ENCODE measurements around the gene ADAM19.
A peak's percentile ranks its signal among the peaks of the same experiment; 100 is the strongest.

The ADAM19 gene

GRCh38 chr5:157481666-157482065 is 93.9 kb downstream of the ADAM19 start:
- DNase-seq, result no peak

DNA sequence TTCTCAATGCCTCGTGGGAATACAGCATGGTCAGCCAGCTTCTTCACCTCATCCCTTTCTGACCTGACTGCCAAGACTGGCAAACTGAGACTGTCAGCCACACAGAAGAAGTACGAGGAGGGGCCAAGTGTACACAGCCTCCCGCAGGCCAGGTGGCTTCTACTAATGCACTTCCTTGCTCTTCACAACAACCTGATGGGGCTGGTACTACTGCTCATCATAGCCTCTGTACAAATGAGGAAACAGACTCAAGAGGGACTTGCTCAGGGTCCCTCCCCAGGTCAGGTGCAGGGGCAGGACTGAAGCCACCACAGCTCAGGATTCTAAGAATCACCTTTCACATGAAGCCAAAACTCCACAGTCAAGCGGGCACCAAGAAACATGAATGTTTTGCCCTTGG is 94.3 kb downstream of the ADAM19 start:
- DNase-seq, result no peak

DNA sequence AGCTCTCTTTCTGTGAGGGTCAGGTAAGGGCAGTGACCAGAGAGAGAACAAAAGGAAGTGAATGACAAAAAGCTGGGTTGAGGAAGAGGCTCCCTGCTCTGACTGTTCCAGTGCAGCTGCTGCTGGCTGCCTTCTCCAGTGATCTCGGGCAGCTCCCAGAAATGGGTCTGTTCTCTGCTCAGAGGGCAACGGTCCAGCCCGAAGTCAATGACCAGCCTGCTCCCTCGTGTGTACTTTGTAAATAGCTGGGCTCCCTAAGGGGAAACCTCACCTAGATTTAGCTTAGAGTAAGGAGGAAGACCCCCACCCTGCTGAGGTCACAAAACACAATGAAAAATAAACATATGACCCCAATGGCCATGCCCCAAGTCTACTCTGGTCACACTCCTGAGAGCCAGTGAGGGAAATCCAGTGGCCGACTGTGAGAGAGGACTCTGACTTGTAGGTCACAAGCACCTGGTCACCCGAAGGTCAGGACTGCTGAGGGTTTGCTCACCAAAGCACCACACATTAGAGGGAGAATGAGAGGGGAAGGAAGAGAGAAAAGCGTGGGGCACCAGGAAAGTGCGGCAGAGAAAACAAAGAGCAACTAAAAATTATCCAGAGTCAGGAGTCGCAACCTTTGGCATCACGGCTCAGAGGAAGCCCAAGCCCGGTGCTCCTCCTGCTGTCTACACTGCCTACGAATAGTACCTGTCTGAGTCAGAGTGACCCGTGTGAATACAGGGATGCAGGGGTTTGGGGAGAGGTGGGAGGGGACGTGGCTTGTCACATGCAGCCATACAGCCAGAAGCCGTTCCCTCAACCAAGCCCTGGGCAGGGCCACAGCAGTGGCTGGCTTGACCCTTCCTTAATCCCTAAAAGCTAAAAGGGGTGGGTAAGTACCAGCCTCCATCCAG is 95.7 kb downstream of the ADAM19 start:
- DNase-seq, result no peak

DNA sequence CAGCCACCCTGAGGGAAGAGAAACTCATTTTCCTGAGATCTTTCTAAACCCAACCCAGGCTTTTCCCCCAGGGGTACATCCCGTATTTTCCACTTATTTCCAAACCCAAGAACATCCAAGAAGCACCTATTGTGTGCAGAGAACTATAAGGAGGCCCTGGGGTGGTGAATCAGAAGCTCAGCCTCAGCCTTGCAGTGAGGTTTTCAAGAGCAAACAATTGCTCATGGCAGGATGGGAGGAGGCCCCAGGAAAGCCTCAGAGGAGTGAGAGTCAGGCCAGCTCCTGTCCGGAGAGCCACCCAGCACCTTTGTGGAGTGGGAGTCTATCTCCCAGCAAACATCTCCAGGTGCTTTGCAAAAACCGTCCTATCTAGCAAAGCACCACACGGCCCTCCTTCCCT is 96.4 kb downstream of the ADAM19 start:
- no peak for DNase-seq

DNA sequence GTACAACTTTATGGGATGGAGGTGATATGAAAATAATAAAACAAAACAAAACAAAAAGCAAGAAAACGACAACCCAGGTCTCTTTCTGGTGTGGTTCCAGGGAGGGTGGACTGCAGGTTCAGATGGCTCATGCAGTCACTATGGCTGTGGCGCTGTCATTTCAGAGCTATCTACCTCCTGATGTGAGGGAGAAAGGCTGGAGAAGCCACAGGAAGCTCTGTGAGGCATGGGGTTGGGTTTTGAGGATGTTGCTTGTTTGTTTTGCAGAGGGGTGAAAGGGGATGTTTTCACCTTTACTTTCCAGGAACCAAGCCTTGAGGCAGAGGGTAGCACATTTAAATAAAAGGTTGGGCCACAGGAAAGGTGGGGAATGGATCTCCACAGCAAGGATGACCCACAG is 96.8 kb downstream of the ADAM19 start:
- no peak for DNase-seq

GRCh38 chr5:157477814-157478494 is 97.6 kb downstream of the ADAM19 start:
- DNase-seq, result no peak

- DNase-seq, result peak; percentile 27
These were observed 98.7 kb downstream of the ADAM19 start for GRCh38 chr5:157476702-157477408.

- no peak for DNase-seq
These were observed 100.1 kb downstream of the ADAM19 start for GRCh38 chr5:157475432-157475831.

GRCh38 chr5:157473383-157474320 is 101.9 kb downstream of the ADAM19 start:
- DNase-seq, result peak; percentile 10

GRCh38 chr5:157471709-157472108 is 103.9 kb downstream of the ADAM19 start:
- DNase-seq, result no peak

DNA sequence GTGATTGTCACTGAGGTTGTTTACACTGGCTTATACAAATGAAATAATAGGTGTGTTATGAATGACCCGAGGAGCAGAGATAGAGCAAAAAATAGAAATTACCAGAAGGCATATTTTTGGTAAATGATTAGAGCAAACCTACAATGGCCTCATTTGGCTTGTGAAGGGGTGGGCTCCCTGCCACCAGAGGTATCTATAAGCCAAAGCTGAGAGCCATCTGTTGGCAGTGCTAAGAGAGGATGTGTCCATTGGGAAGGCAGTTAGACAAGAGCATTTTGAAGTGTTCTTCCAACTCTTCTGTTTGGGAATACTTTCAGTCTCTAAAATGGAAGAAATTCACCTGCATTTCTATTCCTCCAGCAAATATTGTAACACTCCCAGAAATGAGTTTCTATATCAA is 104.9 kb downstream of the ADAM19 start:
- no peak for DNase-seq

GRCh38 chr5:157469687-157470086 is 105.9 kb downstream of the ADAM19 start:
- DNase-seq, result no peak

DNA sequence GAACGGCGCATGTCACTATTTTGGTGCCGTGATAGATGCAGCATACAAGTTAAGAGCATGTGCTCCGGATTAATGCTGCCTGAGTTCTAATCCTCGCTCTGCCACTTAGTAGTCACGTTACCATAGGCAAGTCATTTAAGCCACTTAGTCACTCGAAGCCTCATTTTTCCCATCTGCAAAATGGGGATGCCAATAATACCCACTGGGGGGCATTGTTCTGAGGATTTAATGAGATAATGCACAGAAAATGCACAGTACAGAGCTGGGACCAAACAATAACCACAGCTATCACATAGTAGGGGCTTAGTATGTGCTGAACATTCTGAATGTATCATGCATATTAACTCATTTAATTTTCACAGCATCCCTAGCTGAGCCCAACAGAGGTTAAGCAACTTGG is 106.5 kb downstream of the ADAM19 start:
- no peak for DNase-seq

GRCh38 chr5:157468293-157468965 is 107.1 kb downstream of the ADAM19 start:
- DNase-seq, result no peak

DNA sequence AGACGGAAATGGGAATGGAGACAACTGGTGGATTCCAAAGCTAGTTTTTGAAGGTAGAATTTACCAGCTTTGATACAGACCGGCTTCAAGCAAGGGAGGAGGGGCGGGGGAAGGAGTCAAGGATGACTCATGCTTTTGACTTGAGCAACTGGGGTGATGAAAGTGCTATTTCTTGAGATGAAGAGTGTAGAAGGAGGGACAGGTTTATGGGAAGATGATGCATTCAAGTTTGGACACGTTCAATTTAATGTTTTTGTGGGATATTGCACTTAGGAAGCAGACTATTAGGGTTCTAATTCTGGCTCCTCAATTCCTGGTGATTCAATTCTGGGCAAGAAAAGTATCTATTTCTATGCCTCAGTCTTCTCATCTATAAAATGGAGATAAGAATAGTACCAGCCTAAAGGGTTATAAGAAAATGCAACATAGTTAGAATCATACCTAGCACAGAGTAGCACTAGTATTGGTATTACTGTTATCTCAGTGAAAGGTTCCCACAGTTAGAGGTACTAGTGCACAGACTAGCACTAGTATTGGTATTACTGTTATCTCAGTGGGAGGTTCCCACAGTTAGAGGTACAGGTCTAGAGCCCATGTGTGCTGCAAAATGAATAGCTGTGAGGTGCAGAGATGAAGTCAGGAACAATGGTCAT is 110.9 kb downstream of the ADAM19 start:
- peak; percentile 50 for DNase-seq

GRCh38 chr5:157463621-157464518 is 111.7 kb downstream of the ADAM19 start:
- DNase-seq, result no peak

GRCh38 chr5:157463081-157463480 is 112.5 kb downstream of the ADAM19 start:
- DNase-seq, result no peak

GRCh38 chr5:157460921-157461792 is 114.4 kb downstream of the ADAM19 start:
- no peak for DNase-seq

Data from amniotic stem cell (primary cell).